ENCODE data around the gene MYO1C. TPM values are rescaled to one million over a fixed set of nuclear protein-coding genes. Genes with fewer than 3 reads are reported as not detected.
A peak's percentile ranks its signal among the peaks of the same experiment; 100 is the strongest.

Gene MYO1C
- total and polyA plus RNA-seq, 9 of the 15 experiments (the other 6 are each of a cell fraction or from before 2014, with no cell fraction given): 0.46 to 32.5 (median 11.6) TPM

DNA sequence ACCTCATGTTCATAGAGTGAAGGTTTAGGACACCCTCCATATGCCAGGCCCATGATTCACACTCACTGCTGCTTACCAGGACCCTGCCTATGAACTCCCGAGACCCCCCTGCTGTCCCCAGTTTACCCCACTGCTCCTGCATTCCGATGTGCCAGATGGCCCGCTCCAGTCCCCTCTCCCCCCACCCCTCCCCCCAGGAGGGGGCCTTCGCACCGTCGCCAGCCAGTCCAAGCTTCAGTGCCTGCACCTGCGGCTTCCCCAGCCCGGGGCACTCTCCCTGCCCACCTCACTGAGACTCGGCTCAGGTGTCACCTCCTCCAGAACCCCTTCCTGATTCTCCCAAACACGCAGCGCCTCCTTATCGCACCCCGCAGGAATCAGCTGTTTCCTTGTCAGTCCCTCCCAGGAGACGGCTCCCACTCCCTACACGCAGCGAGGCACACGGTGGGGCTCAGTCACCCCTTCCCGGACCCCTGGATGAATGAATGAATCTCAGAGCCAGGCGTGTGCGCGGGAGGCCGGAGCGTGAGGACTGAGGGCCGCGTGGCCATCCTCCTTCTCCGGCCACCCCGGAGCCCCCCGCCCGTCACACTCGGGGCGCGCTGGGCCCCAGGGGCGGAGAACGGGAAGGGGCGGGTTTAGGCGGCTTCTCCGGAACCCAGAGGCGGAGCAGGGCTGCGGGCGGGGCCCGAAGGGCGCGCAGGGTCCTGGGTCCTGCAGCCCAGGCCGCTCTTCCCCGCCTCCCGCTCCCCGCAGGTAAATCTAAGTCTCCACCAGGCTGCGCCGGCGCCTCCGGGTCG is 1.6 kb downstream of the MYO1C start (continued):
- TF ChIP-seq ZNF318 (IDR thresholded peaks at IDR 0.05; ENCODE audit: borderline replicate concordance in 1 of 2, low read depth in 1 of 2) (peak in 1 of 2 experiments; percentile 73; a peak in 2 of 4 replicates), ZFPM2 (CRISPR knock-in tag; IDR thresholded peaks at IDR 0.05) (no peak), SMARCB1 (IDR thresholded peaks at IDR 0.05; ENCODE audit: insufficient read length, low read depth) (no peak), SP1 (CRISPR knock-in tag; IDR thresholded peaks at IDR 0.05) (peak; percentile 84), BDP1 (IDR thresholded peaks at IDR 0.05; ENCODE audit: insufficient read depth, insufficient read length) (no peak), LARP7 (IDR thresholded peaks at IDR 0.05) (no peak), NCOA6 (IDR thresholded peaks at IDR 0.05) (no peak), ZNF133 (CRISPR knock-in tag; IDR thresholded peaks at IDR 0.05) (no peak), ILF3 (IDR thresholded peaks at IDR 0.05; ENCODE audit: borderline replicate concordance) (no peak), GATAD2A (IDR thresholded peaks at IDR 0.05) (peak; percentile 69; the same call in 1 of the 2 replicates), LEF1 (IDR thresholded peaks at IDR 0.05) (no peak), POLR2AphosphoS5 (IDR thresholded peaks at IDR 0.05; ENCODE audit: control insufficient read depth, insufficient read depth, low read depth, low read length) (peak; percentile 68; the same call in 1 of the 2 replicates), FIP1L1 (IDR thresholded peaks at IDR 0.05; ENCODE audit: low read depth, low read length, poor library complexity, severe bottlenecking) (no peak), CEBPG (CRISPR knock-in tag; IDR thresholded peaks at IDR 0.05) (no peak), CEBPG (tag; conservative IDR thresholded peaks at IDR 0.05 in 1 of 2, IDR thresholded peaks at IDR 0.05 in 1 of 2) (no peak), HOXB6 (CRISPR knock-in tag; IDR thresholded peaks at IDR 0.05; ENCODE audit: borderline replicate concordance) (no peak), U2AF2 (optimal IDR thresholded peaks at IDR 0.05; ENCODE audit: low read depth, low read length) (no peak)
- TF ChIP-seq, protein P1, sequence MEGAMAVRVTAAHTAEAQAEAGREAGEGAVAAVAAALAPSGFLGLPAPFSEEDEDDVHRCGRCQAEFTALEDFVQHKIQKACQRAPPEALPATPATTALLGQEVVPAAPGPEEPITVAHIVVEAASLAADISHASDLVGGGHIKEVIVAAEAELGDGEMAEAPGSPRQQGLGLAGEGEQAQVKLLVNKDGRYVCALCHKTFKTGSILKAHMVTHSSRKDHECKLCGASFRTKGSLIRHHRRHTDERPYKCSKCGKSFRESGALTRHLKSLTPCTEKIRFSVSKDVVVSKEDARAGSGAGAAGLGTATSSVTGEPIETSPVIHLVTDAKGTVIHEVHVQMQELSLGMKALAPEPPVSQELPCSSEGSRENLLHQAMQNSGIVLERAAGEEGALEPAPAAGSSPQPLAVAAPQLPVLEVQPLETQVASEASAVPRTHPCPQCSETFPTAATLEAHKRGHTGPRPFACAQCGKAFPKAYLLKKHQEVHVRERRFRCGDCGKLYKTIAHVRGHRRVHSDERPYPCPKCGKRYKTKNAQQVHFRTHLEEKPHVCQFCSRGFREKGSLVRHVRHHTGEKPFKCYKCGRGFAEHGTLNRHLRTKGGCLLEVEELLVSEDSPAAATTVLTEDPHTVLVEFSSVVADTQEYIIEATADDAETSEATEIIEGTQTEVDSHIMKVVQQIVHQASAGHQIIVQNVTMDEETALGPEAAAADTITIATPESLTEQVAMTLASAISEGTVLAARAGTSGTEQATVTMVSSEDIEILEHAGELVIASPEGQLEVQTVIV (CRISPR knock-in tag; IDR thresholded peaks at IDR 0.05; ENCODE audit: borderline replicate concordance): no peak
